Measurements from ENCODE around the gene GMDS. TPM values are rescaled to one million over a fixed set of nuclear protein-coding genes. Genes with fewer than 3 reads are reported as not detected.

The GMDS gene
- total and polyA plus RNA-seq, 2 of the 13 experiments (the other 11 are each of a cell fraction or from before 2014, with no cell fraction given): 64.4 to 112 TPM

DNA sequence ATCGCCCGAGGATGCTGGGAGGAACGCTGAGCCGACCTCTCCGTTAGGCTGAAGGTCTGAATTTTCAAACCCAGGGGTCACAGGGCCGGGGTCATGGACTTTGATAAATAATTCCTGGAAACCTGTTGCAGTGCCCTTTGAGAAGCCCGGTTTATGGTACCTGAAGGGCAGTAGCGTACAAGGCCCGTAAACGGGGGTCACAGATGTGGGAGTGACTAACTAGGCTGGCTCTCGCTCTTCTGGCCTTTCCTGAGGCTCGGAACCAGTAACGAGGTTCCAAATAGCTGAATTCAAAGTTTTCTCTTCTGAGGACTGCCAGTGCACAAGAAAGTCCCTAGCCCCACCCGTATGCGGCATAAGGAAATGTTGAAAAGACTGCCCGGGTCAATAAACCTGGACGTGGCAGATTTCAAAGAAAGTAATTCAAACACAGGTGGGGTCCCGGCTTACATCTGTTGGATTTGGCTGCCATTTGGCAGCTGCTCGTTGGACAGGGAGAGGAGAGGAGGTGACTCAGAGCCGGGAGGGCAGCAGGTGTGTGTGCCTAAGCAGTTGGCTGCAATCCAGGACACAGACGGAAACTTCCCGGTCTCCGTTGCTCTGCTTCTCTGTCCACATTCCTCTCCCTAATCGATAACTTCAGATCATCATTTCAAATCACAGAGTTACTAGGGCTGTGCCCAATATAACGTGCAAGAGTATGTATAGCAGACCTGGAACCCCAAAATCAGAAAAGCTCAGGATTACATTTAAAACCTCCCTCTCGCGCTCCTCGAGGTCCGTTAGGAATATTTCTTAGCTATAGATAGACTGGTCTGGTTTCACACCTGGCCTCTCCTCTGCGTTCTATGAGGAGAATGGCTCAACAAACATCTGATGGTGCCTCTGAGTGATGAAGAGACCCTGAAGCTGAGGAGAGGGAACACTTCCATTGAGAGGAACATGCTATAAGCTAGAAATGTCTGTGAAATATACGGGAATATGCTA is 765 bp upstream of the GMDS start (continued):
- TF ChIP-seq ZNF660 (CRISPR knock-in tag; IDR thresholded peaks at IDR 0.05; ENCODE audit: borderline replicate concordance, low read depth): no peak
- TF ChIP-seq ZNF121 (CRISPR knock-in tag; IDR thresholded peaks at IDR 0.05): no peak
- TF ChIP-seq ZSCAN20 (CRISPR knock-in tag; IDR thresholded peaks at IDR 0.05; ENCODE audit: borderline replicate concordance): no peak
- TF ChIP-seq GTF2F1 (IDR thresholded peaks at IDR 0.05; ENCODE audit: low read length): no peak; the same call in 1 of the 2 replicates
- no peak for TF ChIP-seq ZNF446 (CRISPR knock-in tag; IDR thresholded peaks at IDR 0.05)
- no peak for TF ChIP-seq ZNF589 (CRISPR knock-in tag; conservative IDR thresholded peaks at IDR 0.05)
- peak; percentile 75 for TF ChIP-seq HDAC2 (CRISPR knock-in tag; IDR thresholded peaks at IDR 0.05)
- TF ChIP-seq MBD4 (IDR thresholded peaks at IDR 0.05; ENCODE audit: borderline replicate concordance, low read length): no peak
- TF ChIP-seq, protein P1, sequence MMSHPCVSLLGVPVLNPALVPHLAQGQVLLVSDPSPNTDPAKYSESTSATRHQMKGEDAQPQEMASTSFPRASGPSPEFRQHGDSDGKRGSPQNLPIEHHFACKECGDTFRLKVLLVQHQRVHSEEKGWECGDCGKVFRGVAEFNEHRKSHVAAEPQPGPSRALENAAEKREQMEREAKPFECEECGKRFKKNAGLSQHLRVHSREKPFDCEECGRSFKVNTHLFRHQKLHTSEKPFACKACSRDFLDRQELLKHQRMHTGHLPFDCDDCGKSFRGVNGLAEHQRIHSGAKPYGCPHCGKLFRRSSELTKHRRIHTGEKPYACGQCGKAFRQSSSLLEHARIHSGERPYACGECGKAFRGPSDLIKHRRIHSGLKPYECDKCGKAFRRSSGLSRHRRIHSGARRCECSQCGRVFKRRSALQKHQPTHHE (CRISPR knock-in tag; IDR thresholded peaks at IDR 0.05; ENCODE audit: borderline replicate concordance): no peak
- no peak for TF ChIP-seq RFX5 (IDR thresholded peaks at IDR 0.05; ENCODE audit: low read depth, low read length)
- no peak for TF ChIP-seq PAX8 (CRISPR knock-in tag; IDR thresholded peaks at IDR 0.05; ENCODE audit: borderline replicate concordance)
- TF ChIP-seq ZNF674 (CRISPR knock-in tag; IDR thresholded peaks at IDR 0.05; ENCODE audit: low read depth): no peak
- 0 out of 2 replicates have a peak, but pooled peaks have one; percentile 34 for TF ChIP-seq NCOA5 (CRISPR knock-in tag; IDR thresholded peaks at IDR 0.05)
- peak; percentile 66 for TF ChIP-seq TEAD3 (CRISPR knock-in tag; optimal IDR thresholded peaks at IDR 0.05; ENCODE audit: borderline replicate concordance)
- TF ChIP-seq HCFC1 (IDR thresholded peaks at IDR 0.05; ENCODE audit: low read depth, low read length): no peak
- TF ChIP-seq SIX4 (CRISPR knock-in tag; IDR thresholded peaks at IDR 0.05): no peak
- TF ChIP-seq, protein P2, sequence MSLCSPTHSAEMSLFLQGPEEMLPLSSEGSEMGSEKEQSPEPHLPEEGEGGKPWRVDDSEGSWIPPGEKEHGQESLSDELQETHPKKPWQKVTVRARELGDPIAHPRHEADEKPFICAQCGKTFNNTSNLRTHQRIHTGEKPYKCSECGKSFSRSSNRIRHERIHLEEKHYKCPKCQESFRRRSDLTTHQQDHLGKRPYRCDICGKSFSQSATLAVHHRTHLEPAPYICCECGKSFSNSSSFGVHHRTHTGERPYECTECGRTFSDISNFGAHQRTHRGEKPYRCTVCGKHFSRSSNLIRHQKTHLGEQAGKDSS (CRISPR knock-in tag; IDR thresholded peaks at IDR 0.05; ENCODE audit: borderline replicate concordance, low read depth): no peak
- peak; percentile 68; the same call in 1 of the 2 replicates for TF ChIP-seq TARDBP (CRISPR knock-in tag; IDR thresholded peaks at IDR 0.05)
- TF ChIP-seq HNF4A (CRISPR knock-in tag; IDR thresholded peaks at IDR 0.05): peak; percentile 44
- peak; percentile 59 for TF ChIP-seq CREM (IDR thresholded peaks at IDR 0.05)
- no peak for TF ChIP-seq CREM (CRISPR knock-in tag; IDR thresholded peaks at IDR 0.05)
- TF ChIP-seq KLF9 (CRISPR knock-in tag; IDR thresholded peaks at IDR 0.05; ENCODE audit: low read depth): no peak
- no peak for TF ChIP-seq ZNF30 (CRISPR knock-in tag; IDR thresholded peaks at IDR 0.05)
- TF ChIP-seq, protein P3, sequence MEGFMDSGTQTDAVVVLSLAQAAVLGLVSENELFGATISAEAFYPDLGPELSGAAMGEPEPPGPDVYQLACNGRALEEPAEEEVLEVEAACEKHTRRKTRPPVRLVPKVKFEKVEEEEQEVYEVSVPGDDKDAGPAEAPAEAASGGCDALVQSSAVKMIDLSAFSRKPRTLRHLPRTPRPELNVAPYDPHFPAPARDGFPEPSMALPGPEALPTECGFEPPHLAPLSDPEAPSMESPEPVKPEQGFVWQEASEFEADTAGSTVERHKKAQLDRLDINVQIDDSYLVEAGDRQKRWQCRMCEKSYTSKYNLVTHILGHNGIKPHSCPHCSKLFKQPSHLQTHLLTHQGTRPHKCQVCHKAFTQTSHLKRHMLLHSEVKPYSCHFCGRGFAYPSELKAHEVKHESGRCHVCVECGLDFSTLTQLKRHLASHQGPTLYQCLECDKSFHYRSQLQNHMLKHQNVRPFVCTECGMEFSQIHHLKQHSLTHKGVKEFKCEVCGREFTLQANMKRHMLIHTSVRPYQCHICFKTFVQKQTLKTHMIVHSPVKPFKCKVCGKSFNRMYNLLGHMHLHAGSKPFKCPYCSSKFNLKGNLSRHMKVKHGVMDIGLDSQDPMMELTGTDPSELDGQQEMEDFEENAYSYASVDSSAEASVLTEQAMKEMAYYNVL (CRISPR knock-in tag; IDR thresholded peaks at IDR 0.05; ENCODE audit: borderline replicate concordance): peak; percentile 86
- TF ChIP-seq, protein P4, sequence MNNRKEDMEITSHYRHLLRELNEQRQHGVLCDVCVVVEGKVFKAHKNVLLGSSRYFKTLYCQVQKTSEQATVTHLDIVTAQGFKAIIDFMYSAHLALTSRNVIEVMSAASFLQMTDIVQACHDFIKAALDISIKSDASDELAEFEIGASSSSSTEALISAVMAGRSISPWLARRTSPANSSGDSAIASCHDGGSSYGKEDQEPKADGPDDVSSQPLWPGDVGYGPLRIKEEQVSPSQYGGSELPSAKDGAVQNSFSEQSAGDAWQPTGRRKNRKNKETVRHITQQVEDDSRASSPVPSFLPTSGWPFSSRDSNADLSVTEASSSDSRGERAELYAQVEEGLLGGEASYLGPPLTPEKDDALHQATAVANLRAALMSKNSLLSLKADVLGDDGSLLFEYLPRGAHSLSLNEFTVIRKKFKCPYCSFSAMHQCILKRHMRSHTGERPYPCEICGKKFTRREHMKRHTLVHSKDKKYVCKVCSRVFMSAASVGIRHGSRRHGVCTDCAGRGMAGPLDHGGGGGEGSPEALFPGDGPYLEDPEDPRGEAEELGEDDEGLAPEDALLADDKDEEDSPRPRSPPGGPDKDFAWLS (CRISPR knock-in tag; IDR thresholded peaks at IDR 0.05; ENCODE audit: borderline replicate concordance): no peak
